ENCODE results near the gene TIAM1.
A peak's percentile ranks its signal among the peaks of the same experiment; 100 is the strongest.

Gene TIAM1

DNA sequence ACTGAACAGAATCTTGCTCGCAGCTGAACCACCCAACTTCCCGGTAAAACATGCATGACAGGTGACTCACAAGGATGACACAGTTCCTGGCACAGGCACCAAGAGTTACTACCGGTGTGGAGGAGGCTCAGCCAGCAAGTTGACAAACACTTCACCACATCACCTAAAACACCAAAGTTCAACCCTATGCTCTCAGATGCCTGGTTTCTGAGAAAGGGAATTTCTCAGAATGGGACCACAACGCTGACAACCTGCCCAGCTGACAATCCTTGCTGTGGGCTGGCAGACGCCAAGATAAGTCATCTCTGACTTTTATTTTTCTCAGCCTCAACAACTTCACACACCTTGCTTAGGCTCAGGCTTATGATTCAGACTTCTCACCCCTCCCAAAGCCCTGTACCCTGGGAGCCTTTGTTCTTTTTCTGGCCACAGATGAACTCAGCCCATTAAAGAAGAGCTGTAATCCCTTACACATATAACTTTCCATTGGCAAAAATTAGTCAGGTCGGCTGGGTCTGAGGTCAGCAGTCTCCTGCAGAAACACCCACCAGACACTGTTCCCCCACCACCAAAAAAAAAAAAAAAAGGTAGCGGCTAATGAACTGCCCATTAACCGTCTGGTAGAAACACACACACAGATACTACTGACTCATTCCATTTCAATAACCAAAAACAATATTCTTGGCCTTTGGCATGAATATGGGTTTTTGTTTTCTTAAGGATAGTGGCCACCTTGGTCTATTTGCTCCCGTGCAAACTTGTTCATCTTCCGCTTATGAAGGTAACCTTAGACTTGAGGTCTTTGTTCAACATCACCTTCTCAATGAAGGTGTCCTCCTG lies 10.8 kb upstream of the TIAM1 start:
- peak; percentile 90 for DNase-seq (ENCODE audit: low spot score)

DNA sequence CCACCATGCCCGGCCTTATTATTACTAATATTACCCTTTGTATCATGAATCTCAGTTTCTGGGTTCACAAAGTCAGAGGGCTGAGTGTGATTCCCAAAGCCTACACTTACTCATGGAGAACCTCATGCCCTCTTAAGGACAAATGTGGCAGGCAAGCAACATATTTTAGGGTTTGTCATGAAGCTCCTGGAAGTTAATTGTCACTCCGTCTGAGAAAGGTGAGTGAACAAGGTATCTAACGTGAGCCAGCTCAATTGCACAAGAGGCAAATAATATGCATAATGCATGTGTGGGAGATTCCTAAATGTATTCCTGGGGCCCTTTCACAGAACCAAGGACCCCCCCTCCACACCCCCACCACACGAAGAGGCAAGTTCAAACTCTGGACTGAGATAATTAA lies 10.1 kb upstream of the TIAM1 start:
- no peak for DNase-seq (ENCODE audit: low spot score)

DNA sequence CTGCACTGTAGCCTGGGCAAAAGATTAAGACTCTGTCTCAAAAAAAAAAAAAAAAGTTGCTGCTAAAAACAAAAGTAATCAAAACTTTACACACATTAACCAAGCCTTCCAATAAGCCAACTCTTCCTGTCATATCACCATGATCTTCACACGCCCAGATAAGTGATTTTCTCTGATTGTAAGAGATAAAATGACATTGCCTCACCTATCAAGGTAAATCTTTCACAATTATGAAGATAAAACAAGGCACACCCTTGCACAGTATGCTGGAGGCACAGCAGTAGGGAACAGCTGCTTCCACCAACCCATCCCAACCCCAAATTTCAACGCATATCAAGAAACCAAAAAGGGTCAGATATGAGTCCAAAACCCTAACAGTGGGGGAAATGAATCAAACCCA lies 8.8 kb upstream of the TIAM1 start:
- peak; percentile 33 for DNase-seq (ENCODE audit: low spot score)

DNA sequence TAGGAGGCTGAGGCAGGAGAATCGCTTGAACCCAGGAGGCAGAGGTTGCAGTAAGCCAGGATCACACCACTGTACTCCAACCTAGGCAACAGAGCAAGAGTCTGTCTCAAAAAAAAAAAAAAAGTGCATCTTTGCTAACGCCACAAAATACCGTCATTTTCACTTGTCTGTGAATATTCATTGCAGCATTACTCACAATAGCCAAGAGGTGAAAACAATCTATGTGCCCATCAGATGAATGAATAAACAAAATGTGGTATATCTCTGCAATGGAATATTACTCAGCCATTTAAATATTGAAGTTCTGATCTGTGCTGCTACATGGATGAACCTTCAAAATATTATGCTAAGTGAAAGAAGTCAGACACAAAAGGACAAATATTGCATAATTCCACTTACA lies 7.9 kb upstream of the TIAM1 start:
- DNase-seq (ENCODE audit: low spot score), result no peak

DNA sequence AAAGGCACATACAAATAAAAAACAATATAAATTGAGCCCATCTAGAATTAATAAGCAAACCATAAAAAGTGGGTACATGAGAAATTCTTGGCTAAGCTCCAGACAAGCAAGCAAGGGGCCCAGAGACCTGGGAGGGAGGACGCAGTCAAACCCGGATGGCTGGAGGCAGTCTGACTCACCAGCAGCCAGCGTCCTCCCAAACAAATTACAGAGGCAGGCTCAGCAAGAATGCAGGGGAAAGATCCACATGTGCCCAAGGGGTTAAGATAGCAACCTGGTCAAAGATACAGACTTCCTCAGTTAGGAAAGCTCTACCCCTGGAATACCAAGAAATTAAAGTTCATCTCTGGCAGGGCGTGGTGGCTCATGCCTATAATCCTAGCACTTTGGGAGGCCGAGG lies 7.4 kb upstream of the TIAM1 start:
- no peak for DNase-seq (ENCODE audit: low spot score)

DNA sequence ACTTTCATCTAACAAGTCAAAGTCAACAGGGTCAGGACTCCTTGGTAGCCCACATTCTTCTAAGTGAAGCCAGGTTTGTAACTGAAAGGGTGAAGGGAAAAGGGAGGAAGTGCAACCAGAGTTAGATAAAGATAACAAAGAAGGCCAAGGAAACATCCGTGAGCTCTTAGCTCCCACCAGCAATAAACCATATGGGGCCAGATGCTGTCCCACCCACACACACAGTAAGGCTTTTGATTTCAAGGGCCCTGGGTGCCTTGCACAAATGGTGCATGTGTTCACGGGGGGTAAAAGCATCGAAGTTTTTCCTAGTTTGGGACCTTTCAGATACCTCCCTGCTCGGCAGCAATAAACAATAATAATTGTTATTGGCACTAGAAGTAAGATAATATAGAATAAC lies 5.1 kb upstream of the TIAM1 start:
- no peak for DNase-seq (ENCODE audit: low spot score)

DNA sequence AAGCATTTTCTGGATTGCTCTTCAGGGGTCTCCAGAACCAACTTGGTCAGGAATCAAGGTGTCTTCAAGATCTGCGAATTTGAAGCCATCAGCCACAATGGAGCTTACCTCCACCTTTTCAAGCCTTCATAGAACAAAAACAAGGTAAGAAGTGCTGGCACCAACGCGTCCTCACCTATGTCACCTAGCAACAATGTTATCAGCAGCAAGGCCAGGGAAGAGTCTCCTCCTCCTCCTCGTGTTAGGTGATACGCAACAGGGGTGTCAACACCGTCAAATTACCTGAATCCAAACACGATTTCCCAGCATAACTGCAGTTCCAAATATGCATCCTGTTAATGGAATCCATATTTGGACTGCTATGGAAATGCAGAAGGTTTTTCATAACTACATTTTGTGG lies 4.1 kb upstream of the TIAM1 start:
- DNase-seq (ENCODE audit: low spot score), result no peak

DNA sequence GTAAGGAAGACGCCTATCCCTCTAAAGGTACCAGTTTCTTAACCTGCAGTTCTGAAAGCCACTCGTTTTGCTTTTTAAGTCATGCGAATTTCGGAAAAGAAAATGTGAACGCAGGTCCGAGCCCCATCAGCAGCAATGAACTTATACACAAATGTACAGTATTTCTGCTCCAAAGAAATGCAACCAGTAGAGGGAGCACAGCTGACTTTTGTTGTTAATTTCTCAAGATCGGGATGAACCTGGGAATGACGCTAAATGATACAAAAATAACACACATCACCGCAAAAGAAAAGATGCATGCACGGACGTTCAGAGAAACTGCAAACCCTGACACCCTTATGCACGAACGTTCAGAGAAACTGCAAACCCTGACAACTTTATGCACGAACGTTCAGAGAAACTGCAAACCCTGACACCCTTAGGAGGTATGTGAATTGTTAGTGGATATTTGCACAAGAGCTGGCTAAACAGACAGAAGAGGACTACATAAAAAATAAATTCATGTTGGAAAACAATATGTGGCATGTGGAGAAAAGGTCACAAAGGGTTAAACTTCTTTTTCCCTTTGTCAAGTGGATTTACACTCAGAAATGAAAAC lies 3.5 kb upstream of the TIAM1 start:
- DNase-seq (ENCODE audit: low spot score), result no peak

DNA sequence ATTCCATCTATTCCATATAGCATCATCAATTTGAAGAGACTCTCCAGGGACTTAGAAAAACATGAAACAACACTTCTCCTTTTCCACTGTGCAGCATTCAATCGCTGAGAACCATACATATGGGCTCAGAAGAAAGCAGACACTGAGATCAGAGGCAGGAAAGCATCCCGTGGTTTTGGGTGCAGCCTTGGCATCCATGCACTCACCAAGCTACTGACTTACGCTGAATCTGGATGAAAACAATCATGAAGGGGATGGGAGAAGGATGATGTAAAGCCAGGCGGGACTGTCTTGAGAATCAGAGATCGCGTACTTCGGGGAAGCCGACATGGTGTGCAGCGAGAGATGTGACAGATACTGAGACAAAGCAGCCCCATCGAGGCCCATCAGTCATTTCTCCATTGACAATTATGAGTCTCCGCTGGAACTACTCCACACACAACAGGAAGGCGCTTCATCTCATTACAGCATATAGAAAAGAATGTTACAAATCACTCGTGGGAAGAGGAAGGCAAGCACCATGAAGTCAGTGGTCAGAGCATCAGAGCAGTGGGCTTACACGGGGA lies 2.3 kb upstream of the TIAM1 start:
- no peak for DNase-seq (ENCODE audit: low spot score)

DNA sequence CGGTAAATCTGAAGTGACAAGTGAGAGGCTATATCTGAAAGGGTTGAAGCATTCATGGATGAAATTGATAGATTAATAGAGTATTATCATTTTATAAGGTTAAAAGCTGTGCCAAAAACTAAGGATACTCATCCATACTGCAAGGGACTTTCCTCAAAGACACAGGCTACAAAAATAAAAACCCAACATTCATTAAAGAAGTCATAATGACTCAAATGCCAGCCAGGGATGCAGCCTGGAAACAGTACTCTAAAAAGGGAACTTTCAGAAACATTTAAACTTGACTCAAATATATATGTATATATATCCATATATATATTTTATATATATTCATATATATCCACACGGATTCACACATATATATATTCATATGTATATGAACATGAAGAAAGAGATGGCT lies 1.1 kb upstream of the TIAM1 start:
- no peak for DNase-seq (ENCODE audit: low spot score)

DNA sequence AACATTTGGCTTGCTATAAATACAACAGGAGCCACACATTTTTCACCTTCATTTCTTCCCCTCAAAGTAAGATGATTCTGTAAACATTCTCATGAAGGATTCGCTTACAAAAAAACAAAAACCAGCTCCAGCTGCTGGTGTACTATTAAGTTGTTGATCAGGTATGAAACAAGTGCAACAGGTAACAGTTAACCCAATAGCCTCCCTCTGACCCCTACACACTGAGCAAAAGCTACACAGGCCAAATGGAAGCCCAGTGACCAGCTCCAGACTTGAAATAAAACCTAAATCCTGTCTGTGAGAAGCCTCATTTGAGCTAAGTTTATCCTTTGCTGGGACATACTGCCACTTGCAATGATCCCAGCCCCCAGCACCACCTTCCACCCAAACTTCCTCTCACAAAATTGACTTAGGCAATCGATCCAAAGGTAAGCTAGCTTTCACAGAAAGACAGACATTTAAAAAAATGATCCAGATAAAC lies 991 bp downstream of the TIAM1 start:
- no peak for DNase-seq (ENCODE audit: low spot score)

DNA sequence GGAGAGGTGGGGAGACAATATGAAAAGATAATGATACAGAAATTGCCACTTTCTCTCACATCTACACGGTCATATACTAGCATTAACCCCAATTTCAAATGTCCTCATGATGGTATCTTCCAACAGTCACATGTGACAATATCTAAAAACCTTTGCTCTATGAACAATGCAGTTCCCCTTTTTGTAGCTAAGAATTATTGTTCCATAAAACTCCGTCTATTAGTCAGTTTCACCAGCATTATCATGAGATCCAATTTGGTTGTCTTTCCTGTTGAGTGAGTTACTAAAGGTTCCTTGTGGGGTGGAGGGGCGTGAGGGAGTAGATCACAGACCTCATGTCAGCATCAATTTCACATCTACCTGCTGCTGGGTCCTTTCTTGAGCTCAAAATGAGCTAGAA lies 1.7 kb downstream of the TIAM1 start:
- DNase-seq (ENCODE audit: low spot score), result no peak

DNA sequence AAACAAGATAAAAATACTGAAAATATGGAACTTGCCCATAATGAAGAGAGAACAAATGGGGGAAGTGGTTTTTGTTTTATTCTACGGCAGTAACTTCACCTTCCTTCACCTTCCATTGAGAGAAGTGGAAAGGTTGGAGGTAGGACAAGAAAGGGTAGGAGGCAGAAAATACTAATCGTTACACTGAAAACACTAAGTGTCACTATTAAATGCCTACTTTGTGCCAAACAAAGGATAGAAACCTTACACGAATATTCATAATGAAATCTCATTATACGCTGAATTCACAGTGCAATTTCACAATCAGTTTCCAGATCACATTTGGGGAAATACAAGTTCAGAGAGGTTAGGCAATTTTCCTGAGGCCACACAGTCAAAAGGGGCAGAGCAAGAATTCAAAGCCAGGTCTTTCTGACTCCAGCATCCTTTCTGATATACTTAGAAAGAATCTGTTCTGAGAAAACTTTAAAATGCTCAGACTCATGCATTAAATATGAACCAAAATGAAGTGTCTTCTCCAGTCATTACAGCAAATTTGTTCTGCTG lies 3.0 kb downstream of the TIAM1 start:
- DNase-seq (ENCODE audit: low spot score), result no peak

DNA sequence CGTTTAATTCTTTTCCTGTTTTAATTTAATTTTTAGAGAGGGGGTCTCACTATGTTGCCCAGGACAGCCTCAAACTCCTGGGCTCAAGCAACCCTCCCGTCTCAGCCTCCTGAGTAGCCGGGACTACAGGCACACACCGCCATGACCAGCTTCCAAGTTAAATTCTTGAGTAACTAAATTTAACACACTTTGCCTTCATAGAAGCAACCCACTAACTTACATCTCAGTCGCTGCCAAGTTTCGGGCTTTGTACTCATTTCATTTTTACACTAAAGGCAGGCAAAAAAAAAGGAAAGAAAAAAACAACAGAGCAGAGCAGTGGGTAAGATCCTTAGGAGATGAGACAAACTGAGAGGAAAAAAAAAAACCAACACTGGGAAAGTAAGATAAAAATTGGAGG lies 3.5 kb downstream of the TIAM1 start:
- no peak for DNase-seq (ENCODE audit: low spot score)

DNA sequence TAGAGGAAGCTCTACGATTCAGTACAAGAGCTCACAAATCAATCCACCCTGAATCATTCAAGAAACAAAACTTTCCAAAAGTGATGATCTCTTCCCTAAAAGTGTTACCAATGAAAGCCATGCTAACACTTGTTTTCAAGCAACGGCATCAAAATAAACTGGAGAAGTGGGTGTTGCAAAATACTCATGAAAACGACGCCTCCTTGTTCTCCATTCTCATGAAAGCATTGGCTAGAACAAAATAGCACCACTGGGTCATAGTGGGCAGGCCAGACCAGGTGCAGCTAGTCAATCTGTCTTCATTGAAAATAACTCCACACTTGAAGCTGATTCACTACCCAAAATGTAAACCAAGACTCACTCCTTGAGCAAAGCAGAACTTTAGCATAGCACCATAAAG lies 4.3 kb downstream of the TIAM1 start:
- no peak for DNase-seq (ENCODE audit: low spot score)

DNA sequence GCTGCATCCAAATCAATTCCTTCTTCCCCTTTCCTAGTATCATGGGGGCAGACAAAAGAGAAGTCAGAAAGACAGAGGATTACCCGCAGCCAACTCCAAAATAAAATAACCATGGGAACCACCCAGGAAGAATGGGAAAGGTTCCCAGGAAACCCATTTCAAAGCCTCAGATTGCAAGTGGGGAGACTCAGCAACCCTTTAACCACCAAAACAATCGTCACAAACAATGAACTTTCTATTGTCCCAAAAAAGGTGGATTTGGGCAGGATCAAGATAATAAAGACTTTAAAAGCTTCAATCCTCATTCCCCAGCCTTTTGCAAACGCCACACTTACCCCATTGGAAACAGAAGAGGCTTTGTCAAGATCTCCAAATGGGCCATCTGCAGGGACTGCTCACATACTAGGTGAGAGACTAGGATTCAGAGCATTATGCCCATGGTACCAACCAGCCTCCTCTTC lies 5.1 kb downstream of the TIAM1 start:
- no peak for DNase-seq (ENCODE audit: low spot score)

DNA sequence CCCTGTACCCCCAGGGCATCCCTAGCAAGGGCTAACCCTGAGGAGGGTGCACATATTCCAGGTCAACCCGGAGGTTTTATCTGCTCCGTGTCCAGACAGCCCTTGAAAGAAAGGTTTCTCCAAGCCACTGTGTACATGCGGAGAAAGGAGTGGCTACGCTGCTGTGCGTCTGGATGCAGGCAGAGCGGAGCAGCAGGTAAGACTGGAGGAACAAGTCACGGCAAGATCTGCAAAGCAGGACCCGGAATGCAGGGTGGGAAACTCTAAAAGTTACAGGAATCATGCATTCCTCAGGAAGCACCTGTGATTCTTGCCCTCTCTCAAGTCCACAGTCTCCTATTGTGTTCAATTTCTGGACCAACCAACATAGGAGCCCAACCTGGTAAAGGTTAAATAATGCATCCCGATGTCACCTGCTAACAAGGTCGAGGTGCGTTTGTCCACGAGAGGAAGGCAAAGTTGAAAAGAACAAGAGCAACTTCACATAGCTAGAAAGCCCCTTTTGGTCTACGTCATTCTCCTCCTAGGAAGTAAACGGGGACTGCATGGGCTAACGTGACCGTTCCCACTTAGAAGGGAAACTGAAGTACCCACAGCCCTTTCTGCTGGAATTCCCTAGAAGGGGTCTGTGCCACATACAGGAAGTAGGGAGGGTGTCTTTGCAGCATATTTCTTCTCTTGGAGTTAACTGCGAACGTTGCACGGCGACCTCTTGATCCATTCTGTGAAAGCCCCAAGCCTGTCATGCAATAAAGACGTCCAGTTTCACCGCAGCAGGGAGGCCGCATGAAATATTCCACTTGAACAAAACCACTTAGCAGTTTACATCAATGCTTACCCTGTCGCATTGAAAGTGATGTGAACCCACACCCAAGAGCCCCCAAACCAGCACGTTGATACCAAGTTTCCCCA lies 5.8 kb downstream of the TIAM1 start:
- no peak for DNase-seq (ENCODE audit: low spot score)

DNA sequence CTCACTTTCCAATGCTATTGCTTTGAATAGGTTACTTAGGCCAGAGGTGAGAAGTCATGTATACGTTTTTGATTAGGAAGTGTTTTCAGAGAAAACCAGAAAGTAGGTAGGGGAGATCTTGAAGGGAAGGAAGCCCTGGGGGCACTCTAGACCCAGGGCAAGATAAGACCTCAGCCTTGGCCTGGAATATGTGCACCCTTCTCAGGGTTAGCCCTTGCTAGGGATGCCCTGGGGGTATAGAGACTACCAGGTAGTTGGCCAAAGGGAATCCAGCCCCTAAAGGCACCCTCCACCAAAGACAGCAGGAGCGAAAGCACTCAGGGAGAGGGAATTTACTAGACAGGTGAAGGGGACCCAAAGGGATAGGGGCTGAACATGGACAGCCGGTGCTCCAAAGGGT lies 7.0 kb downstream of the TIAM1 start:
- DNase-seq (ENCODE audit: low spot score), result no peak

DNA sequence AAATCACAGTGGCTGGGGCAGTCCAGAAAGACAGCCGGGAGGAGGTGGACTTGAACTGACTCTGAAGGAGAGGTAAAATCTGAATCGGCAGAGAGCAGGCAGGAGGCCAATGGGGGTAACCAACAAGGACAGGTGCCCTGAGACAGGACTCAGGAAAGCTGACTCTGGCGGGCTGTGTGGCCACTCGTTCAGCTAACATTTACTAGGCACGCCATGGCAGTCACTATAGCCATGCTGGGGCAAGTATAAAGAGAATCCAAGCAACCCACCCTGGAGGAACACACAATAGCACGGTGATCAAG lies 7.4 kb downstream of the TIAM1 start:
- DNase-seq (ENCODE audit: low spot score), result no peak

DNA sequence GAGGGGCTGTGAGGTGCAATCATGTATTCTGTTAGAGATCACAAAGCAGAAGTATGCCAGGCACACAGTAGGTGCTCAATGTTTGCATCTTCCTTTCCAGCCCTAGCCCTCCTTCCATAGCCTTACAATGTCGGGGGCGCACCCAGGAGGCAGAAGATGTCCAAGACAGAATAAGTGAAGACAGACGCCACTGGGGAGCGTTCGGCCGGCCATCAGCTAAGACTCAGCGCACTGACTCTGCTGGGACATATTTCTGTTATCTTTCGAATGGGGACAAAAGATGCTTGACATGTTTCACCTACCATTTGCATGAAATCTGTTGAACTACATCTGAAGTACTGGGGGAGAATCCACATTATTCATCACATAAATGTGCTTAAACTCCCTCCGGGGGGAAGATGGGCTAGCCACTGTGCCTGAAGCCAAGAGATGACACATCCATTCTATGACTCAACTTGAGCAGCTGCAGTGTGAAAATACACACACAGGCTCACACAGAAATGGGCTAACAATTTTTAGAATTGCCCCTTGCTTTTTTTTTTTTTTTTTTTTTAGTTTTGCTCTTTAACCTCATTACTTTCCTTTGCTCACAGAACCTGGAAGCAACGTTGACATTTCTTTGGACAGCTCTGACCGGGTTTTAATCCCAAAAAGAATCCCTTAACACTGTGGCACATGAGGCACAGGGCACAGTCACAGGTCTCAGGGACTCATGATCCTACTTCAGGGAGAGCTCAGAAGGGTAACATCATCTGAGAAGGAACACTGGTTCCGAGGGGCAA lies 7.9 kb downstream of the TIAM1 start:
- no peak for DNase-seq (ENCODE audit: low spot score)

DNA sequence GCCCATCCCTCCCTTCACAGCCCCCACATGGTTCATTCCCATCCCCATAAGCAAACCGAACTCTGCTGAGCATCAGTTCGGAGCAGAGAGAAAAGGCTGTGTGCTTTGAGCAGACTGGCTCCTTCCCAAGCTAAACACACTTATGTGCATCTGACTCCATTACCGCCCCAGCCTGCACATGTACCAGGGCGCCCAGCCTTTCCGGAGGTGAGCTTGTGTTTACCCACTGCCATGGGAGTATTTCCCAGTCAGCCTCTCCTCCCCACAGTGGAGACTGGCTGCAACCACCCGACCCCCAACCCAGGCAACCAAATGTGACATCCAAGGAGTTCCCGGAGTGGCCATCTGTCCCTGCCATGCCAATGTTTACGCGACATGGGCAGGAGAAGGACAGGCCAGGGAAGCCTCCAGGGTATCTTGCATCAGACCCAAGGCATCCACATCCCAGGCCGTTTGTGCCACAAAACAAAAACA lies 9.4 kb downstream of the TIAM1 start:
- DNase-seq (ENCODE audit: low spot score), result no peak

Measured in CD4-positive, alpha-beta T cell treated with Interleukin-6 at 100 ng/mL for 8 hours (primary cell).